WTC11 (cell line): ENCODE data around the gene COL4A2. TPM values are rescaled to one million over a fixed set of nuclear protein-coding genes. Genes with fewer than 3 reads are reported as not detected.

Experiments
- ATAC-seq: fragments of 200-7000 bp; cut with Tn5 transposase; 2 replicates; pipeline ENCODE4 v1.10.0; 2021; ENCODE audit warnings: mild to moderate bottlenecking, moderate library complexity
- CTCF ChIA-PET: fragments of 300-600 bp; sonication (Branson Sonifier 250); formaldehyde crosslinking; loops from one replicate; lab custom pipeline; 2021; ENCODE audit warnings: antibody characterized with exemption; lab: Charles Lee
- POLR2A ChIA-PET: fragments of 350-600 bp; sonication (Branson Sonifier 250); formaldehyde crosslinking; loops from one replicate; lab custom pipeline; 2021; ENCODE audit warnings: antibody characterized with exemption; lab: Charles Lee
- DNase-seq: peaks from one replicate; pipeline ENCODE4 v3.0.0; 2021; ENCODE audit warnings: low spot score
- H3K27ac Mint-ChIP-seq: 2 replicates; pipeline ENCODE4 v1.8.0; 2021; ENCODE audit warnings: mixed read lengths
- H3K27me3 Mint-ChIP-seq: 2 replicates; pipeline ENCODE4 v1.8.0; 2021; ENCODE audit warnings: low read depth, mild to moderate bottlenecking, moderate library complexity, mixed read lengths
- H3K36me3 Mint-ChIP-seq: 2 replicates; pipeline ENCODE4 v1.8.0; 2021; ENCODE audit warnings: mixed read lengths
- H3K4me1 Mint-ChIP-seq: 2 replicates; pipeline ENCODE4 v1.8.0; 2022; ENCODE audit warnings: mixed read lengths
- H3K4me3 Mint-ChIP-seq: 2 replicates; pipeline ENCODE4 v1.8.0; 2021; ENCODE audit warnings: mild to moderate bottlenecking, moderate library complexity, mixed read lengths
- H3K9me3 Mint-ChIP-seq: 2 replicates; pipeline ENCODE4 v1.8.0; 2021; ENCODE audit warnings: mixed read lengths
- EMX1 ChIP-seq: fragments of 250-450 bp; sonication (Bioruptor Pico); IDR thresholded peaks from 2 replicates; pipeline ENCODE4 v1.8.0; 2021; ENCODE audit warnings: mild to moderate bottlenecking
- ESRRA ChIP-seq: sonication (generic); formaldehyde crosslinking; IDR thresholded peaks from 2 replicates; pipeline ENCODE4 v1.8.1; 2022; ENCODE audit warnings: mild to moderate bottlenecking, missing genetic modification reagents, borderline replicate concordance
- FOXJ3 ChIP-seq: sonication (generic); formaldehyde crosslinking; IDR thresholded peaks from 2 replicates; pipeline ENCODE4 v1.9.0; 2021; ENCODE audit warnings: missing genetic modification reagents, mild to moderate bottlenecking, borderline replicate concordance
- GABPB1 ChIP-seq: sonication (generic); formaldehyde crosslinking; IDR thresholded peaks from 2 replicates; pipeline ENCODE4 v1.8.1; 2023; ENCODE audit warnings: mild to moderate bottlenecking, missing genetic modification reagents
- GTF2I ChIP-seq: fragments of 250-450 bp; sonication (Bioruptor Pico); conservative IDR thresholded peaks from 2 replicates; pipeline ENCODE4 v1.4.0; 2021; ENCODE audit warnings: mild to moderate bottlenecking
- KAT7 ChIP-seq: sonication (generic); formaldehyde crosslinking; IDR thresholded peaks from 2 replicates; pipeline ENCODE4 v1.8.1; 2023; ENCODE audit warnings: missing genetic modification reagents, mild to moderate bottlenecking, borderline replicate concordance
- MXD4 ChIP-seq: fragments of 250-450 bp; sonication (Bioruptor Pico); IDR thresholded peaks from 2 replicates; pipeline ENCODE4 v1.8.0; 2021; ENCODE audit warnings: mild to moderate bottlenecking, moderate library complexity, borderline replicate concordance
- NFE2L1 ChIP-seq: sonication (generic); formaldehyde crosslinking; IDR thresholded peaks from 2 replicates; pipeline ENCODE4 v1.8.1; 2023; ENCODE audit warnings: missing genetic modification reagents
- NR3C1 ChIP-seq: sonication (generic); formaldehyde crosslinking; conservative IDR thresholded peaks from 2 replicates; pipeline ENCODE4 v1.8.1; 2023; ENCODE audit warnings: low read depth, mild to moderate bottlenecking, missing genetic modification reagents
- PRRX2 ChIP-seq: fragments of 250-450 bp; sonication (Bioruptor Pico); IDR thresholded peaks from 2 replicates; pipeline ENCODE4 v1.8.0; 2021; ENCODE audit warnings: mild to moderate bottlenecking
- SOX15 ChIP-seq: fragments of 250-450 bp; sonication (Bioruptor Pico); IDR thresholded peaks from 2 replicates; pipeline ENCODE4 v1.9.0; 2021; ENCODE audit warnings: mild to moderate bottlenecking
- SP1 ChIP-seq: sonication (generic); formaldehyde crosslinking; conservative IDR thresholded peaks from 2 replicates; pipeline ENCODE4 v1.8.1; 2022; ENCODE audit warnings: missing genetic modification reagents
- TCF7 ChIP-seq: sonication (generic); formaldehyde crosslinking; IDR thresholded peaks from 2 replicates; pipeline ENCODE4 v1.8.0; 2022; ENCODE audit warnings: mild to moderate bottlenecking, low read depth, missing genetic modification reagents, moderate library complexity
- total RNA-seq: library from RNA; stranded (reverse); gene quantifications from 3 replicates; pipeline ENCODE4 v1.2.3, GENCODE V29; 2021
- TF ChIP-seq, protein P1 (sequence below): sonication (generic); formaldehyde crosslinking; IDR thresholded peaks from 2 replicates; pipeline ENCODE4 v1.8.1; 2023; ENCODE audit warnings: mild to moderate bottlenecking, missing genetic modification reagents
- TF ChIP-seq, protein P2 (sequence below): sonication (generic); formaldehyde crosslinking; IDR thresholded peaks from 2 replicates; pipeline ENCODE4 v1.8.1; 2023; ENCODE audit warnings: mild to moderate bottlenecking, missing genetic modification reagents, borderline replicate concordance
- TF ChIP-seq, protein P3 (sequence below): fragments of 250-450 bp; sonication (Bioruptor Pico); IDR thresholded peaks from 2 replicates; pipeline ENCODE4 v1.9.0; 2021; ENCODE audit warnings: mild to moderate bottlenecking
- TF ChIP-seq, protein P4 (sequence below): sonication (generic); formaldehyde crosslinking; IDR thresholded peaks from 2 replicates; pipeline ENCODE4 v1.8.0; 2022; ENCODE audit warnings: mild to moderate bottlenecking, missing genetic modification reagents
- TF ChIP-seq, protein P5 (sequence below): fragments of 250-450 bp; sonication (Bioruptor Pico); IDR thresholded peaks from 2 replicates; pipeline ENCODE4 v2.1.2; 2022; ENCODE audit warnings: mild to moderate bottlenecking, moderate library complexity
- TF ChIP-seq, protein P6 (sequence below): sonication (generic); formaldehyde crosslinking; IDR thresholded peaks from 2 replicates; pipeline ENCODE4 v1.8.0; 2022; ENCODE audit warnings: mild to moderate bottlenecking, missing genetic modification reagents
- TF ChIP-seq, protein P7 (sequence below): fragments of 250-450 bp; sonication (Bioruptor Pico); IDR thresholded peaks from 2 replicates; pipeline ENCODE4 v1.8.0; 2021; ENCODE audit warnings: mild to moderate bottlenecking
- TF ChIP-seq, protein P8 (sequence below): sonication (generic); formaldehyde crosslinking; IDR thresholded peaks from 2 replicates; pipeline ENCODE4 v1.8.1; 2023; ENCODE audit warnings: mild to moderate bottlenecking, missing genetic modification reagents, moderate library complexity

COL4A2 gene
- total RNA-seq, 1 experiment from 2014 or later = 109 TPM

DNA sequence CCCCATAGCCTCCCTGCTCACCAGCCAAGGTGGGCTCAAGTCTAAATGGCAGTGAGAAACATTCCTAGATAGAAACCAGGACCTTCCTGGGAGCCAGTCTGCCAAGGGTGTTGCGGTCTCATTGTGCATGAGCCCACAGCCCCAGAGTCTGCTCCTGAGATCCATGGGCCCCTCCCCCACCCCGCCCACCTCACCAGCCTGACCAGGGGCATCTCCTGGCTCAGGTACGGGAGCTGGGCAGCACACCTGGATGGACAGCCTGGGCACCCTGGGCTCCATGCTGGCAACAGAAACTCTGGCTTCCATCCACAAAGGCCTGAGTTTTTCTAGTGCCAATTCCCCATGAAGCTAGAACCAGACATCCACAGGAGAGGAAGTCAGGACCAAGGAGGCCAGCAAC is 188.8 kb downstream of the COL4A2 start (continued):
- TF ChIP-seq TCF7 (CRISPR knock-in tag) (no peak), ESRRA (CRISPR knock-in tag) (no peak), NFE2L1 (CRISPR knock-in tag) (no peak), NR3C1 (no peak)
- TF ChIP-seq, protein P1, sequence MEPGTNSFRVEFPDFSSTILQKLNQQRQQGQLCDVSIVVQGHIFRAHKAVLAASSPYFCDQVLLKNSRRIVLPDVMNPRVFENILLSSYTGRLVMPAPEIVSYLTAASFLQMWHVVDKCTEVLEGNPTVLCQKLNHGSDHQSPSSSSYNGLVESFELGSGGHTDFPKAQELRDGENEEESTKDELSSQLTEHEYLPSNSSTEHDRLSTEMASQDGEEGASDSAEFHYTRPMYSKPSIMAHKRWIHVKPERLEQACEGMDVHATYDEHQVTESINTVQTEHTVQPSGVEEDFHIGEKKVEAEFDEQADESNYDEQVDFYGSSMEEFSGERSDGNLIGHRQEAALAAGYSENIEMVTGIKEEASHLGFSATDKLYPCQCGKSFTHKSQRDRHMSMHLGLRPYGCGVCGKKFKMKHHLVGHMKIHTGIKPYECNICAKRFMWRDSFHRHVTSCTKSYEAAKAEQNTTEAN = no peak
- TF ChIP-seq, protein P2, sequence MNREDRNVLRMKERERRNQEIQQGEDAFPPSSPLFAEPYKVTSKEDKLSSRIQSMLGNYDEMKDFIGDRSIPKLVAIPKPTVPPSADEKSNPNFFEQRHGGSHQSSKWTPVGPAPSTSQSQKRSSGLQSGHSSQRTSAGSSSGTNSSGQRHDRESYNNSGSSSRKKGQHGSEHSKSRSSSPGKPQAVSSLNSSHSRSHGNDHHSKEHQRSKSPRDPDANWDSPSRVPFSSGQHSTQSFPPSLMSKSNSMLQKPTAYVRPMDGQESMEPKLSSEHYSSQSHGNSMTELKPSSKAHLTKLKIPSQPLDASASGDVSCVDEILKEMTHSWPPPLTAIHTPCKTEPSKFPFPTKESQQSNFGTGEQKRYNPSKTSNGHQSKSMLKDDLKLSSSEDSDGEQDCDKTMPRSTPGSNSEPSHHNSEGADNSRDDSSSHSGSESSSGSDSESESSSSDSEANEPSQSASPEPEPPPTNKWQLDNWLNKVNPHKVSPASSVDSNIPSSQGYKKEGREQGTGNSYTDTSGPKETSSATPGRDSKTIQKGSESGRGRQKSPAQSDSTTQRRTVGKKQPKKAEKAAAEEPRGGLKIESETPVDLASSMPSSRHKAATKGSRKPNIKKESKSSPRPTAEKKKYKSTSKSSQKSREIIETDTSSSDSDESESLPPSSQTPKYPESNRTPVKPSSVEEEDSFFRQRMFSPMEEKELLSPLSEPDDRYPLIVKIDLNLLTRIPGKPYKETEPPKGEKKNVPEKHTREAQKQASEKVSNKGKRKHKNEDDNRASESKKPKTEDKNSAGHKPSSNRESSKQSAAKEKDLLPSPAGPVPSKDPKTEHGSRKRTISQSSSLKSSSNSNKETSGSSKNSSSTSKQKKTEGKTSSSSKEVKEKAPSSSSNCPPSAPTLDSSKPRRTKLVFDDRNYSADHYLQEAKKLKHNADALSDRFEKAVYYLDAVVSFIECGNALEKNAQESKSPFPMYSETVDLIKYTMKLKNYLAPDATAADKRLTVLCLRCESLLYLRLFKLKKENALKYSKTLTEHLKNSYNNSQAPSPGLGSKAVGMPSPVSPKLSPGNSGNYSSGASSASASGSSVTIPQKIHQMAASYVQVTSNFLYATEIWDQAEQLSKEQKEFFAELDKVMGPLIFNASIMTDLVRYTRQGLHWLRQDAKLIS (CRISPR knock-in tag) = no peak
- TF ChIP-seq, all 79 proteins: peak for 0

DNA sequence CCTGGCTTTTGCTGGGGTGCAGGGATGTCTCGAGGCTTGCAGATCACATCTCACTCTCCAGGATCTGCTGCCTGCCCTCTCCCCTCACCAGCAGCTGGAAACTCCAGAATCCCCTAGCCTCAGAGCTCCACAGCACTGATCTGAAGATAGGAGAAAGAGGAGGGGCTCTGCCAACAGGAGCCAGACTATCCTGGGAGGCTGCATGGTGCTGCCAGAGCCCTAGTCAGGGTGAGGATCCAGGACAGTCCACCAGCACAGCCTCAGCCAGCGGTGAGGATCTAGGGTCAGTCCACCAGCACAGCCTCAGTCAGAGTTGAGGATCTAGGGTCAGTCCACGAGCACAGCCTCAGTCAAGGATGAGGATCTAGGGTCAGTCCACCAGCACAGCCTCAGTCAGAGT is 189.2 kb downstream of the COL4A2 start:
- H3K4me3 Mint-ChIP-seq = no peak overlapping the region
- peaks cover 68% of the 10 kb centered on the region for H3K36me3 Mint-ChIP-seq
- H3K4me1 Mint-ChIP-seq = no peaks in the 10 kb centered on the region
- TF ChIP-seq, protein P3, sequence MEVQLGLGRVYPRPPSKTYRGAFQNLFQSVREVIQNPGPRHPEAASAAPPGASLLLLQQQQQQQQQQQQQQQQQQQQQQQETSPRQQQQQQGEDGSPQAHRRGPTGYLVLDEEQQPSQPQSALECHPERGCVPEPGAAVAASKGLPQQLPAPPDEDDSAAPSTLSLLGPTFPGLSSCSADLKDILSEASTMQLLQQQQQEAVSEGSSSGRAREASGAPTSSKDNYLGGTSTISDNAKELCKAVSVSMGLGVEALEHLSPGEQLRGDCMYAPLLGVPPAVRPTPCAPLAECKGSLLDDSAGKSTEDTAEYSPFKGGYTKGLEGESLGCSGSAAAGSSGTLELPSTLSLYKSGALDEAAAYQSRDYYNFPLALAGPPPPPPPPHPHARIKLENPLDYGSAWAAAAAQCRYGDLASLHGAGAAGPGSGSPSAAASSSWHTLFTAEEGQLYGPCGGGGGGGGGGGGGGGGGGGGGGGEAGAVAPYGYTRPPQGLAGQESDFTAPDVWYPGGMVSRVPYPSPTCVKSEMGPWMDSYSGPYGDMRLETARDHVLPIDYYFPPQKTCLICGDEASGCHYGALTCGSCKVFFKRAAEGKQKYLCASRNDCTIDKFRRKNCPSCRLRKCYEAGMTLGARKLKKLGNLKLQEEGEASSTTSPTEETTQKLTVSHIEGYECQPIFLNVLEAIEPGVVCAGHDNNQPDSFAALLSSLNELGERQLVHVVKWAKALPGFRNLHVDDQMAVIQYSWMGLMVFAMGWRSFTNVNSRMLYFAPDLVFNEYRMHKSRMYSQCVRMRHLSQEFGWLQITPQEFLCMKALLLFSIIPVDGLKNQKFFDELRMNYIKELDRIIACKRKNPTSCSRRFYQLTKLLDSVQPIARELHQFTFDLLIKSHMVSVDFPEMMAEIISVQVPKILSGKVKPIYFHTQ (CRISPR knock-in tag) = no peak
- no peak for TF ChIP-seq SP1
- TF ChIP-seq, protein P4, sequence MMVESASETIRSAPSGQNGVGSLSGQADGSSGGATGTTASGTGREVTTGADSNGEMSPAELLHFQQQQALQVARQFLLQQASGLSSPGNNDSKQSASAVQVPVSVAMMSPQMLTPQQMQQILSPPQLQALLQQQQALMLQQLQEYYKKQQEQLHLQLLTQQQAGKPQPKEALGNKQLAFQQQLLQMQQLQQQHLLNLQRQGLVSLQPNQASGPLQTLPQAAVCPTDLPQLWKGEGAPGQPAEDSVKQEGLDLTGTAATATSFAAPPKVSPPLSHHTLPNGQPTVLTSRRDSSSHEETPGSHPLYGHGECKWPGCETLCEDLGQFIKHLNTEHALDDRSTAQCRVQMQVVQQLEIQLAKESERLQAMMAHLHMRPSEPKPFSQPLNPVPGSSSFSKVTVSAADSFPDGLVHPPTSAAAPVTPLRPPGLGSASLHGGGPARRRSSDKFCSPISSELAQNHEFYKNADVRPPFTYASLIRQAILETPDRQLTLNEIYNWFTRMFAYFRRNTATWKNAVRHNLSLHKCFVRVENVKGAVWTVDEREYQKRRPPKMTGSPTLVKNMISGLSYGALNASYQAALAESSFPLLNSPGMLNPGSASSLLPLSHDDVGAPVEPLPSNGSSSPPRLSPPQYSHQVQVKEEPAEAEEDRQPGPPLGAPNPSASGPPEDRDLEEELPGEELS = no peak
- TF ChIP-seq, protein P5, sequence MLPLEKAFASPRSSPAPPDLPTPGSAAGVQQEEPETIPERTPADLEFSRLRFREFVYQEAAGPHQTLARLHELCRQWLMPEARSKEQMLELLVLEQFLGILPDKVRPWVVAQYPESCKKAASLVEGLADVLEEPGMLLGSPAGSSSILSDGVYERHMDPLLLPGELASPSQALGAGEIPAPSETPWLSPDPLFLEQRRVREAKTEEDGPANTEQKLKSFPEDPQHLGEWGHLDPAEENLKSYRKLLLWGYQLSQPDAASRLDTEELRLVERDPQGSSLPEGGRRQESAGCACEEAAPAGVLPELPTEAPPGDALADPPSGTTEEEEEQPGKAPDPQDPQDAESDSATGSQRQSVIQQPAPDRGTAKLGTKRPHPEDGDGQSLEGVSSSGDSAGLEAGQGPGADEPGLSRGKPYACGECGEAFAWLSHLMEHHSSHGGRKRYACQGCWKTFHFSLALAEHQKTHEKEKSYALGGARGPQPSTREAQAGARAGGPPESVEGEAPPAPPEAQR (CRISPR knock-in tag) = no peak
- TF ChIP-seq, protein P6, sequence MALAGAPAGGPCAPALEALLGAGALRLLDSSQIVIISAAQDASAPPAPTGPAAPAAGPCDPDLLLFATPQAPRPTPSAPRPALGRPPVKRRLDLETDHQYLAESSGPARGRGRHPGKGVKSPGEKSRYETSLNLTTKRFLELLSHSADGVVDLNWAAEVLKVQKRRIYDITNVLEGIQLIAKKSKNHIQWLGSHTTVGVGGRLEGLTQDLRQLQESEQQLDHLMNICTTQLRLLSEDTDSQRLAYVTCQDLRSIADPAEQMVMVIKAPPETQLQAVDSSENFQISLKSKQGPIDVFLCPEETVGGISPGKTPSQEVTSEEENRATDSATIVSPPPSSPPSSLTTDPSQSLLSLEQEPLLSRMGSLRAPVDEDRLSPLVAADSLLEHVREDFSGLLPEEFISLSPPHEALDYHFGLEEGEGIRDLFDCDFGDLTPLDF (CRISPR knock-in tag) = no peak
- no peak for TF ChIP-seq EMX1 (CRISPR knock-in tag)
- TF ChIP-seq MXD4 (CRISPR knock-in tag) = no peak
- TF ChIP-seq SOX15 (CRISPR knock-in tag) = no peak
- TF ChIP-seq, protein P7, sequence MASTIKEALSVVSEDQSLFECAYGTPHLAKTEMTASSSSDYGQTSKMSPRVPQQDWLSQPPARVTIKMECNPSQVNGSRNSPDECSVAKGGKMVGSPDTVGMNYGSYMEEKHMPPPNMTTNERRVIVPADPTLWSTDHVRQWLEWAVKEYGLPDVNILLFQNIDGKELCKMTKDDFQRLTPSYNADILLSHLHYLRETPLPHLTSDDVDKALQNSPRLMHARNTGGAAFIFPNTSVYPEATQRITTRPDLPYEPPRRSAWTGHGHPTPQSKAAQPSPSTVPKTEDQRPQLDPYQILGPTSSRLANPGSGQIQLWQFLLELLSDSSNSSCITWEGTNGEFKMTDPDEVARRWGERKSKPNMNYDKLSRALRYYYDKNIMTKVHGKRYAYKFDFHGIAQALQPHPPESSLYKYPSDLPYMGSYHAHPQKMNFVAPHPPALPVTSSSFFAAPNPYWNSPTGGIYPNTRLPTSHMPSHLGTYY (CRISPR knock-in tag) = no peak
- TF ChIP-seq PRRX2 (CRISPR knock-in tag) = no peak
- no peak for TF ChIP-seq GTF2I (CRISPR knock-in tag)
- no peak for TF ChIP-seq NR3C1
- TF ChIP-seq KAT7 (CRISPR knock-in tag) = no peak
- TF ChIP-seq FOXJ3 = no peak
- no peak for TF ChIP-seq NFE2L1 (CRISPR knock-in tag)
- TF ChIP-seq, protein P8, sequence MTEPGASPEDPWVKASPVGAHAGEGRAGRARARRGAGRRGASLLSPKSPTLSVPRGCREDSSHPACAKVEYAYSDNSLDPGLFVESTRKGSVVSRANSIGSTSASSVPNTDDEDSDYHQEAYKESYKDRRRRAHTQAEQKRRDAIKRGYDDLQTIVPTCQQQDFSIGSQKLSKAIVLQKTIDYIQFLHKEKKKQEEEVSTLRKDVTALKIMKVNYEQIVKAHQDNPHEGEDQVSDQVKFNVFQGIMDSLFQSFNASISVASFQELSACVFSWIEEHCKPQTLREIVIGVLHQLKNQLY (CRISPR knock-in tag) = no peak
- no peak for TF ChIP-seq GABPB1
- TF ChIP-seq, all 79 proteins: peak for 0
- no peak for DNase-seq
- H3K27me3 Mint-ChIP-seq = no peaks in the 10 kb centered on the region; the same call in 1 of the 2 replicates
- ChIA-PET POLR2A (no interaction called here), CTCF (no interaction called here)
- H3K27ac Mint-ChIP-seq = no peak overlapping the region
- no peak for ATAC-seq
- peaks cover 5% of the 10 kb centered on the region for H3K9me3 Mint-ChIP-seq
